Adrenal gland (tissue), 5 donors: ENCODE data around the gene ELK1.

Experiments
- POLR2A ChIP-seq, 2 donors: fragments of 450-650 bp; IDR thresholded peaks; one replicate each; pipeline ENCODE4 v1.6.1; 2017; ENCODE audit warnings: antibody characterized with exemption in 2 of 2, mild to moderate bottlenecking in 2 of 2, moderate library complexity in 1 of 2
- TF ChIP-seq, protein P1 (sequence below), 6 experiments: fragments of 450-650 bp in 4 of 6; fragments of 200-600 bp in 2 of 6; sonication (generic) in 1 of 6; IDR thresholded peaks; 1 replicate in 5 of 6; 2 replicates in 1 of 6; pipeline versions ENCODE4 v1.5.1 to v1.8.0; 2016 to 2021; ENCODE audit warnings: antibody characterized with exemption in 6 of 6, mild to moderate bottlenecking in 2 of 6, moderate library complexity in 1 of 6
- donor health status: DM: no; HTN: no; CAD: no.

- TF ChIP-seq, protein P1, sequence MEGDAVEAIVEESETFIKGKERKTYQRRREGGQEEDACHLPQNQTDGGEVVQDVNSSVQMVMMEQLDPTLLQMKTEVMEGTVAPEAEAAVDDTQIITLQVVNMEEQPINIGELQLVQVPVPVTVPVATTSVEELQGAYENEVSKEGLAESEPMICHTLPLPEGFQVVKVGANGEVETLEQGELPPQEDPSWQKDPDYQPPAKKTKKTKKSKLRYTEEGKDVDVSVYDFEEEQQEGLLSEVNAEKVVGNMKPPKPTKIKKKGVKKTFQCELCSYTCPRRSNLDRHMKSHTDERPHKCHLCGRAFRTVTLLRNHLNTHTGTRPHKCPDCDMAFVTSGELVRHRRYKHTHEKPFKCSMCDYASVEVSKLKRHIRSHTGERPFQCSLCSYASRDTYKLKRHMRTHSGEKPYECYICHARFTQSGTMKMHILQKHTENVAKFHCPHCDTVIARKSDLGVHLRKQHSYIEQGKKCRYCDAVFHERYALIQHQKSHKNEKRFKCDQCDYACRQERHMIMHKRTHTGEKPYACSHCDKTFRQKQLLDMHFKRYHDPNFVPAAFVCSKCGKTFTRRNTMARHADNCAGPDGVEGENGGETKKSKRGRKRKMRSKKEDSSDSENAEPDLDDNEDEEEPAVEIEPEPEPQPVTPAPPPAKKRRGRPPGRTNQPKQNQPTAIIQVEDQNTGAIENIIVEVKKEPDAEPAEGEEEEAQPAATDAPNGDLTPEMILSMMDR (IDR thresholded peaks at IDR 0.05), result no peak
- TF ChIP-seq POLR2A (IDR thresholded peaks at IDR 0.05), result no peak
Observed at GRCh38 chrX:47596256-47596655, 54.1 kb downstream of the ELK1 start.
